8988T (cell line): ENCODE data around the gene AVPR1B.

Experiments
- DNase-seq: peaks from one replicate; pipeline ENCODE4 v3.0.0; 2011

AVPR1B gene

DNA sequence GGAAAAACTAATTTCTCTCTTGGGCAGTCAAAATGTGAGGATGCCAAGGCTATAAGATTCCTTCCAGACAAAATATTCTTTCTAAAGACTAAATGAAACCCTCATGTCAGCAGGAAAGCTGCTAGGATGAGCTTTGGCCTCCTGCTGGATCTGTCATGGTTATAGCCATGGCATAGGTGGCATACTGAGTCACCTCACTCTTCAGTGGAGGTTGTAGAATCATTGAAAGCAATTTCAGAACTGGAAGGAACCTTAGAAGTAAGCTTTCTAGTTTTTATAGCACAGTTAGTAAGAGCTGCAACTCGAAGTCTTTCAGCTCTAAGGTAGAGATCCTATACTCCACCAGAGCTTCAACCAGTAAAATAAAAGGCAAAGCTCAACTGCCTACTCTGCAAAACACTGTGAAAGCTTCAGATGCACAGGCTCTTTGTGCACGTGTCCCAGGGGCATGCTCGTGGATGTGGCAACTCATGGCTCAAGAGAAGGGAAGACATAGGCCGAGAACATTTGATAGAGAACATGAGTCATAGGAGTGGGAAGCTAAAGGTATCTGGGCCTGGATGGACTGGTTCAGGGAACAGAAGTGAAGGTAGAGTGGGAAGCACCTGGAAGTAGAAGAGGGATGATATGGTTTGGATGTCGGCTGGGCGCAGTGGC is 5.8 kb downstream of the AVPR1B start:
- DNase-seq: no peak

DNA sequence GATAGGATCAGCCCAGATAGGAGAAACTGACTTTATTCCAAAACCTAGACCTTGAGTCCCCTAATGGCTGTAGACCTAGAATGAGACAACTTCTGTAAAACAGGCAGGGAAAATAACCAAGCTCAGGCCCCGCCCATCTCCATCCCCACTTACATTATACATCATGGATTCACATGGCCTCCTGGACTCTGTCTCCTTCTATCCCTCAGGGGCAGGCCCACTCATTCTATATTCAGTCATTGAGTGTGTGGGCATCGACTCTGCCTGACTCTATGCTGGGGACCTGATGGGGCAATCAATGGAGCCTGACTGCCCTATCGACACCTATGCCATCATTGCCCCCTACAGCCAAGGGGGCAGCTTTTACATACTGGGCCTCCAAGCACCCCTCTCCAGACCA is 6.4 kb downstream of the AVPR1B start:
- DNase-seq: no peak

DNA sequence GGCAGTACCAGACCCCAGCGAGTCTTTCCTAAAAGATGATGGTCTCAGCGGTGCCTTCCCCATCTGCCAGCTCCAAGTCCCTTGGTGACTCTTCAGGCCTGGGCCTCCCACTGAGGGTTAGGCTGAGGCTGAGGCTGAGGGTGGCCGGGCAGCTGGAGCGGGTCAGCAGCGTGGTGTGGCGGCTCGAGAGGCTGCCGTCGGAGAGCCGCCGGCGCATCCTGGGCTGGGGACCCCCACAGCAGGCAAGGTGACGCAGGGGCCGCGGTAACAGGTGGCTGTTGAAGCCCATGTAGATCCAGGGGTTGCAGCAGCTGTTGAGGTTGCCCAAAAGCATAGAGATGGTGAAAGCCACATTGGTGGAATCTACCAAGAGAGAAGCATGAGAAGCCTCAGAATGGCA is 7.0 kb downstream of the AVPR1B start:
- no peak for DNase-seq

DNA sequence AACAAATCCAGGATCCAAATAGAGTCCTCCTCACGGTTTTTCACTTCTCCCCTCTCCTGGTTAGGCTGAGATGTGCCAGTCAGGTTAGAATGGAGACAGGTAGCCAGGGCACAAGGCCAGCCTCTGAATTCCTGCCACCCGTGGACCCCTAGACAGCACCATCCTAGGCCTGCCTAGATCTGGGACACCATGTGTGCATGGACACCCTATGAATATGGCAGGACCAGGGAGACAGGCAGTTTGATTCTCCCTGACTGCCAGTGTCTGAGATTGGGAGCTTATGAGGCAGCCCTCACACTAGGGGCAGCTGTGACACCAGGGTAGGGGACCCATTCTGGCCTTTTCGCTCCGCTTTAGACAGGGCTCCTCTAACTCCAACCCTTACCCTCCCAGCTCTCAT is 7.5 kb downstream of the AVPR1B start:
- no peak for DNase-seq

DNA sequence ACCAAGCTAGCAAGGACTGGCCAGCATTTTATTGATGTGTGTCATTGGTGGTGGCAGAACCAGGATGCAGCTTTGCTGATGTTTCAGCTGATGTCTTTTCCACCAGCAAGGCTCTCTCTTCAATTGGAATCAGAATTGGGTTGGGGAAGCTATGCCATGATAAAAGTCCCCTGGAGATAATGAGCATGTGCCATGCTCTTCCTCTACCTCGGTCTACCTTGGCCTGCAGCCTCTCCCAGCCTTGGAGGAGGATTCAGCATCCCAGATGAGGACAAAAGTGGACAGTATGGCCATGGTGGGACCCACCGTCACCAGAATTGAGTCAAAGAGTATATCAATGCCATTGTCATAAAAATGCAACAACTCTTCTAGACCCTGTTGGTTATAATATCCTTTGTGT is 8.6 kb downstream of the AVPR1B start:
- no peak for DNase-seq

DNA sequence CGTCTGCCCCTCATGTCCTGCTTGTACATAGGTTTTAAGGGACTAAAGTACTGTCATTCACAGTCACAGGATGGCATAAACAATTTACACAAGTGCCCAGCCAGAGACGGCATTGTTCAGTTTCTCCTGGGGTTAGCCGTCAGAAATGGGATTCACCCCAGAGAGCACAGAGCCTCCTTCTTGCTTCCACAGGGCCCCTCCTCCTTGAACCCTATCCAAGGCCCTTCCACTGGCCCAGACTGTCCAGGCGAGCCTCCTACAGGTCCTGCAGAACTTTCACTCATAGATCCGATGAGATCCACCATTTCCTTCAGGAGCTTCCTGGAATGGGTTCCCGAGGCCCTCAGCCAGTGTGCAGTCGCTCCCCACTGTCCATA is 10.0 kb downstream of the AVPR1B start:
- DNase-seq: no peak

DNA sequence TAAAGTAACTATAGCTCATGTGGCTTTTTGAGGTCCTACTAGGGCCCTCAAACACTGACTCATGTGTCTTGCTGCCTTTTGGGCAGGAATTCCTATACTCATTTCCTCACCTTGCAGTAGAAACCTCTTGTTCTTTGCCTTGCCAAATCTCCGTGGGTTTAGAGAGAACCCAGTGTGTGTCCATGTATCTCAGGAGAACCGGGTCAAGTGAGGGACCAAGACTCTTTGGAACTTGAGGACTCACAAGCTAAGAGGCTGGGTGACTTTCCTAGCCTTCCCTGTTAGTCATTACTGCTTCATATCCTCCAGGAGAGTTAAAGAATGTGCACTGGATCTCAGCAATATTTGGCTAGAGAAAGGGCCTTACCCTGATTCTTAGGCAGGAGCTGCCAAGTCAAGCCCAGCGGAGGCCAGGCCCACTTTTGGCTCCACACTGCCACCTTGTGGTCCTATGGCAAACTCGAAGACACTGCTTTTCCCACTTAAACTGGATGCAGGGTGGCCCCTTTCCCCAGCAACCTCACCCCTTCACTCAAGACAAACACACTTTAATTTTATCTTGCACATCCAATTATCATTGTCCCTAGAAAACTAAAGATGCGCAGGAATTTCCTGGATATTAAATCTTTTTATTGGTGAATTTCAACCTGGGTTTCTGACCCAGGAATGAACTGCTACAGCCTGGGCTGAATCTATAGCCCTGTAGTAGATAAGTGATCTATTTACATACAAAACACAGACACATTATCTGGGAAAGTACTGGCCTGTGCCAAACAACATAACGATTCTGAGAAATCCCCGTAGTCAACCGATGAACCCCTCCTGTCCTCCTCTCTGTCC is 10.6 kb downstream of the AVPR1B start:
- peak; percentile 73 for DNase-seq

DNA sequence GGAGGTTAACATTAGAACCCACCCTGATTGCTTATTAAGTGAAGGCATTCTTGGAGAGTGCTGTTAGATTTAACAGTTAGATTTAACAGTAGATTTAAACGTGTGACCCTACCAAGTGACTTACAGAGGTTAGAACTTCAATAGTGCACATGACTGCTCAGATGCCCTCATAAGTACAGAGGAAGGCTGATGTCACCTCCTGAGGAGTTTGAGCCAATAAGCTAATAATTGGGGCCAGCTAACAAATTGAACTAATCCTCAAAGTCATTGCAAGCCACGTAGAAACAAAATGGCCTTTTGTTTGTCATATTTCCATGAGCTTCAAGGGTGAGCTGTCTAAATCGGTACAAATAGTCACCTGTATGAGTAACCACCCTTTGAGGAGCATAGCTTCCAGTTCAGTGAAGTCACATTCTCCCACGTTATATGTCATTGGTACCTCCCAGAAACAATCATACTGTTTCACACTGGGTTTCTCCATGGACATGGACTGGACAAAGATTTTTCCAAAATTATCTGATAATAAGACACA is 11.7 kb downstream of the AVPR1B start:
- DNase-seq: no peak

DNA sequence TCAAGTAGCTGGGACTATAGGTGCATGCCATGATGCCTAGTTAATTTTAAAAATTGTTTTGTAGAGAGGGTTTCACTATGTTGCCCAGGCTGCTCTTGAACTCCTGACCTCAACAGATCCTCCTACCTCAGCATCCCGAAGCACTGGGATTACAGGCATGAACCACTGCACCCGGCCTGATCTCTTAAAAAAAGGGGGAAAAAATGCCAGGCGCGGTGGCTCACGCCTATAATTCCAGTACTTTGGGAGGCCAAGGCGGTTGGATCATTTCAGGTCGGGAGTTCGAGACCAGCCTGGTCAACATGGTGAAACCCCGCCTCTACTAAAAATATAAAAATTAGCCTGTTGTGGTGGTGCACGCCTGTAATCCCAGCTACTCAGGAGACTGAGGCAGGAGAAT is 13.2 kb downstream of the AVPR1B start:
- no peak for DNase-seq

DNA sequence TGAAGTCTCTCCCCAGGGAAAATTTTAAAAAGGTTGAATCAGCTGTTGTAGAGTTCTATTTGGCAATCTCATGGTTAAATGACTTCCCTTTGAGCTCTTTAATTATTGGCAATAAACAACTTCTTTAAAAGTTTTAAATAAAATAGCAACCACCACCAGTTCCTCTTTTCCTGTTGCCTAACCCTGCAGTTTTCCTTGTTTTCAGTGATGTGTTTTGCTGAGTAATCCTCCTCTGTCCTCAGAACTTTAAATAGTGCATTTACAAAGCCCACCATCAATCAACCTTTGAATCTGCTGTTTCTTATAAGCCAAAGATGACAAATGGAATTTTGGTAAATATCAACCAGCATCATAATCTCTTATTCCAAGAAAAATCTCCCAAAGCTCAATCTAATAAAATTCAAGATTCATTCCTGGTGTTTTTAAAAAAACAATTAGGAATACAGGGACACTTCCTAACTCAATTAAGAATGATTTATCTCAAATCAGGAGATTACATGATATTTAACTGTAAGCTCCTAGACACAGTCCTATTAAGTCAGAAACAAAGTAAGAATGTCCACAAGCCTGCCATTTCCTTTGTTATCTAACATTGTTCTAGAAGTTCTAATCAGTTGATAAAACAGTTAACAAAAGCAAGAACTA is 14.8 kb downstream of the AVPR1B start:
- no peak for DNase-seq

DNA sequence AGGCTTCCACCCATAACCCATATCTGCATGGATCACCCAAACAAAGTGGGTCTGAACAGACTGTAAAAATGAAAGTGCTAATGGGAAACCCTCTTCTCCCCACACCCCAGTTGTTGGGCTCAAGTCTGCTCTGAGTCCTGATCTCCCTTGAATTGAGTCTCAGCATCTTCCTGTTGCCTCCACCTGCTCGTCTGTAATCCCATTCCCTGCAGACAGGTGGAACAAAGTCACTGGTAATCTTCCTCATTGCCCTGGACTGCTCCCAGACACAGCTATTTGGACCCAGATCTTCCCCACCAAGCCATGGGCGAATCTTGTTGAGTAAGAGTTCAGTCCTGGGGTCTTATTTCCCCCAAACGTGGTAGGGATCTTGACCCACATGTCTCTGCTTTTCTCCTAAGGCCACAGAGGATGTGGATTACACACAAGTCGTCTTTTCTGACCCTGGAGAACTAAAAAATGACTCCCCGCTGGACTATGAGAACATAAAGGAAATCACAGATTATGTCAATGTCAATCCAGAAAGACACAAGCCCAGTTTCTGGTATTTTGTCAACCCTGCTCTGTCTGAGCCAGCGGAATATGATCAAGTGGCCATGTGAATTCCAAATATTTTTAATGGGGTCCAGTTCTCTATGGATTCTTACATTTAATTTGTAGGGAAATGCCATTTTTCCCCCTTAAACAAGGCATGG is 15.7 kb downstream of the AVPR1B start:
- DNase-seq: no peak

DNA sequence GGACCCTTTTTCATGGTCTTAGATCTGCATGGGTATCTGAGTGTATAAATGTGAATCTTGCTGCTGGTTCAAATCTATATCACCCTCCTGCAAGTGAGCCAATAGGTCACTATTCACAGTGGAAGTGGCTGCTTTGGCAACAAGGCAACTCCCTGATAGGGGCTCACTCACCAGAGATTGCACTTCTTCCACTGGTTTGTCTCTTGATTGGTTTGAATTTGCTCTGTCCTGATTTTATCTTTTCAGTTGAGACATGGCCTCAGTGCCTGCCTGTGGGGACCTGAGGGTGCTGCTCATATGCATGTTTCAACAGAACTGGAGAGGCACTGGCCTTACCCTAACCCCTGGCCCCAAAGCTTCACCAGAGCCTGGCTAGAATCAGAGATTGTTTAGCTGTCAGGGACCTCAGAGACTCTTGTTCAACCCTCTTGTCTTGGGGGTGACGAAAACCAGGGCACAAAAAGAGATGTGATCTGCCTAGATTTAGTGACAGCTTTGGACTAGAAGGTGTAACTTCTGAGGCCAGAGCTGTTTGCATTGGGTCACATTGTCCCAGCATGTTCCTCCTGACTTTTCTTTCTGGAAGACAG is 16.9 kb downstream of the AVPR1B start:
- no peak for DNase-seq

DNA sequence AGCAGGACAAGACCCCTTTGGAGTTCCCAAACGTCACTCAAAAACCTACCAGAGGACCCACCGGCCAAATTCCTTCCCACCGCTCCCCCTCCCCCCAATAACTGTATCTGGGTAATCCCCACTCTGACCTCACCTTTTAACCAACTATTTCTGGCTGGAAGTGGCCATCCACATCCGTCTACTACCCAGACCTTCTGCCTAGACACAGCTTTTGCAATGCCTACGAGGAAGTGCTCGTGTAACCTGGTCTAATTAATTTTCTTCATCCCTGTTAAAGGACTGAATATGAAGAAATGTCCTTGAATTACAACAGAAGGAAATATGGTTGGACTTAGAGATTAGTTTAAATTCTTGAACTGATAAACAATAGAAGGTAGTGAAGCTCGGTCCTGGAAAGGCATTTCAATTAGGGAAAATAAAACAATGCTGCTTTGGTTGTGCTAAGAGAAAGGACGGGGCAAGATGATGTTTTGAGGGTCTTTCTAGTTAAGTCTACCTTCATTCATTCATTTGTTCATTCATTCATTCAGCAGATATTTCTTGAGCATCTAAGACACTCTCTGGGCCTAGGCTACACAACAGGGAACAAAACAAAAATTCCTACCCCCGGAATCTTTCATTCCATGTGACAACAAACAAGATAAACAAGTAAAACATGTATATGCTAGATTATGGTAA is 18.8 kb downstream of the AVPR1B start:
- no peak for DNase-seq

DNA sequence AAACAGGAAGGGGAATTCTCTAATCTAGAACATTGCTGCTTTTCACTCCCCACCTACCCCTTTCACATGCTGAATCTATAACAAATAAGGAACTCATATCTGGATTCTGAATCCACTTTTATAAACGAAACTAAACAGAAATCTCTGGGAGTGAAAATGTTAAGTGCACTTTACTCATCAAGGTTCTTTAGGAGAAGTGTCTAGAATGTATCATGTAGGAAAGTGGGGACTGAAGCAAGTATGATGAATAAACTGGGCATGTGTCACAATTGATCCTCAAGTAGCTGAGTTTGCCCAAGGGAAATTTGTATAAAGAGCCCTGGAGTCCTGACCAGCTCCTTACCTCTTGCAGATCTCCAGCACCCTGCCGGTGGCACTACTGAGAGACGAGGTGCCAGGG is 19.8 kb downstream of the AVPR1B start:
- no peak for DNase-seq

DNA sequence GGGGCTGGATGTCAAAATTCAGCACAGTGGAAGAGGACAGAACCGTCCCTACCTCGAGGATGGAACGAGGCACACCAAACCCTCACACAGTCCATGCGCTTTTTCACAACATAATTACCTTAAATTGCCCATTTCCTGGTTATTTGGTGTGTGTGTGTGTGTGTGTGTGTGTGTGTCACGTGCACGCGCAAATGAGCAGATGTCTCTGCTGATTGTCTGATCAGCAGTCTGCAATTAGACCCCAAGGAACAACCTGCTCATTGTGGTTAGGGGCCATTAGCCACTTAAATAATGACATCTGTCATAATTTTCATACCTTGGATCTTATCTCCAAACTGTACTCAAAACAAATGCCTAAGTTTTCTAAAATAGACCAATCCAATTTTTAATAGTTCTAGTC is 23.2 kb downstream of the AVPR1B start:
- no peak for DNase-seq

DNA sequence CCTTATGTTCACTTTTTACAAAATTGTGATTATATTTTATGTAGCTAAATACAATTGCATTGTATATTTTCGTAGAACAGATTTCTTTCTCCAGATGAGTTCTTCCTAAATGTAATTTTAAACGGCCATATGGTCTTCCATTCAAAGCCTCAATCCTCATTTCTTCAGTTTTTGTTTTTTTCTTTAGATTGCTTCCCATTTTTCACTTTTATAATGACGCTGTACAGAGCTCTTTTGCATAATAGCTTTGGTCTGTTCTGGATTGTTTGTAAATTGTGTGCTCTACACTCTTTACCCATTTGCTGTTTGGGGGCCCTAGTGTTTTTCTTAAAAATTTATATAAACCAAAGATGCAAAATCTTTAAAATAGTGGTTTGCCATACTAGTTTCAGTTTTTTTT is 27.8 kb downstream of the AVPR1B start:
- DNase-seq: no peak

DNA sequence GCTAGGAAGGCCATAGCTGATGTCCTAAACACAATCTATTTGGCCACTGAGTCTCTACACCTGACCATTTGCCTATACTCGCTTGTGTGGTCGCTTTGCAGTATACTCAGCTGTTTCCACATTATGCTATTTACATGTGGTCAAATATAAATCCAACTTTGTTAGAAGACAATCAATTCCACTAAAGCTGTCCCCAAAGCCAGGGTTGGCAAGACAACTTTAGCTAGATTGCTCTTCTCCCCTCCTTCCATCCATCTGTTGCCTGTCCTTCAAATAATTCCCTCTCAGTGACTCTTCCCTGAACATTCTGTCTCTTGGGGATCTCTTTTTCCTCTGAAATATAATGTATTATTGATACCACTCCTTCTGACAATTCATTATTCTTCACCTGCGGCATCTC is 30.1 kb downstream of the AVPR1B start:
- DNase-seq: no peak

DNA sequence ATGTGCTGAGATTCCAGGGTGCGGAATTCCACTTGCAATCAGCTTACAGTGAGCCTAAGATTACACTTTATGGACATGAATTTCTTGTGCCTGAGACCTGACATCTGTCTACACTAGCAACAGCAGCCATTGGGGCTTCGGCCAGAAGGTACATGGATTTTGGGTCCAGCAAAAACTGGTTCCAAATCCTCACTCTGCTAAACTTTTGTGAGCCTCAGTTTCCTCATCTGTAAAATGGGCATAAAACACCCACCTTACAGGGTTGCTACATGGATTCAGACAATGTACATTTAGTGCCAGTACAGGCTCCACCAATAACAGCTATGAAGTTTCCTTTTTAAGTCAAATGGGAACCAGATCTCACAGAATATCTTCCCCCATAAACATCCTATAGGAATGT is 33.4 kb downstream of the AVPR1B start:
- no peak for DNase-seq

DNA sequence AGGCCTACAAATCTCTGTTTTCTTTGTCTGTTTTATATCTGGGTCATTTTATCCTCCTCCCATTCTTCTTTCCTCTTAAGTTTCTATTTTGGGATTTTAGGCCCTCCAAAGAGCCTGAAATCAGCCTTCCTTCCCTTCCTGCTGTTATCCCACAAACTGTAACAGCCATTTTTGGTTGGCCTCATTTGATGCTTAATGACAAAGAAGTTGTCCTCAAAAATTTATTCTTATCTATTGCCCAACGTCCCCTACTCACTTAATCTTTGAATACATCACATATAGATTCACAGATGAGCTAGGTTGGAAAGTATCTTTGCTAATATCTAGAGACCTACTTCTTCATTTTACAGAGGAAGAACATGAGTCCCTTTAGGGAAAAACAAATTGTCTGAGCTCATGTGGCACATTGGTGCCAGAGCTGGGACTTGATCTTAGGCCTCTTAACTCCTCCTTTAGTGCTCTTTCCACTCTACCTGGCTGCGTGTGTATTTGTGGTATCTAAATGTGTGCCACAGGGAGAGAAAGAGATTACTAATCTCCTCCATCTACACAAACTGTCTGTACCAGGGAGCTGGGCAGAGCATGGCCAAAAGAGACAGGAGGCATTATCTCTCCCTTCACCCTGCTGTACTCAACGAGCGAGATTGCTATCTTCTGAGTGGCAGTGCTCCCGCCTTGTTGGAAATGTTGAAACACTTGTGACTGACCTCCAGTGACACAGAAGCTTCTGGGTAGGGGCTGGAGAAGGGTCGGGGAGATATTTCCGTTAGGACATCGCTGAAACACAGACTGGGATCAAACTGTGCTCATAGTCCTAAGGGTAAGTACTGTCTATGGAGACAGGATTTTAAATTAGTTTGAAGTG is 34.1 kb downstream of the AVPR1B start:
- DNase-seq: no peak

DNA sequence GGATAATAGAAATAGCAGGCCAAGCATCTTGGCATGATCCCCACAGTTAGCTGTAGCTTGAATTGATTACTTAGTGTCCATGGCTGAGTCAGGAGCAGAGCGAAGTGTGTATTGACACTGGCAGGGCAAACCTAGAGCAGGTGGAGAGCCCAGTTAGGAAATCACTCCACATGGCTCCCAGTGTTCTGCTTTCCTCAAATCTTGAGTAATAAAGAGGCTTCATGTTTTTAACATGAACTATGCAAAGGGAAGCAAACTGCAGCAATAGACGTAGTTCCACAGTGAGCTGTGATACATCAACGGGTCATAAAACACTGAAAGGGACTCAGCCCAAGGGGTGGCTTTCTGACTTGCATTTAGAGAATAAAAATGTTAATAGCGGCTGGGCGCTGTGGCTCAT is 35.3 kb downstream of the AVPR1B start:
- no peak for DNase-seq
